ENCODE measurements around the gene CBFA2T3.

CBFA2T3 gene

GRCh38 chr16:88939245-88939971 is 37.6 kb downstream of the CBFA2T3 start:
- peak; percentile 31 for DNase-seq (ENCODE audit: low spot score)

- peak; percentile 57 for DNase-seq (ENCODE audit: low spot score)
Measured at GRCh38 chr16:88938777-88939244, 38.2 kb downstream of the CBFA2T3 start.

GRCh38 chr16:88938119-88938776 is 38.8 kb downstream of the CBFA2T3 start:
- no peak for DNase-seq (ENCODE audit: low spot score)

- DNase-seq (ENCODE audit: low spot score), result no peak
Measured at GRCh38 chr16:88937206-88937621, 39.8 kb downstream of the CBFA2T3 start.

GRCh38 chr16:88936556-88937205 is 40.3 kb downstream of the CBFA2T3 start:
- DNase-seq (ENCODE audit: low spot score), result no peak

GRCh38 chr16:88936008-88936555 is 40.9 kb downstream of the CBFA2T3 start:
- DNase-seq (ENCODE audit: low spot score), result no peak

- DNase-seq (ENCODE audit: low spot score), result no peak
Measured at GRCh38 chr16:88934066-88934667, 42.8 kb downstream of the CBFA2T3 start.

- DNase-seq (ENCODE audit: low spot score), result no peak
Measured at GRCh38 chr16:88932929-88933328, 44.1 kb downstream of the CBFA2T3 start.

GRCh38 chr16:88931936-88932335 is 45.1 kb downstream of the CBFA2T3 start:
- DNase-seq (ENCODE audit: low spot score), result no peak

- DNase-seq (ENCODE audit: low spot score), result no peak
Measured at GRCh38 chr16:88931373-88931900, 45.6 kb downstream of the CBFA2T3 start.

GRCh38 chr16:88930716-88931115 is 46.3 kb downstream of the CBFA2T3 start:
- DNase-seq (ENCODE audit: low spot score), result no peak

- DNase-seq (ENCODE audit: low spot score), result no peak
Measured at GRCh38 chr16:88929091-88929445, 47.9 kb downstream of the CBFA2T3 start.

GRCh38 chr16:88928405-88929090 is 48.5 kb downstream of the CBFA2T3 start:
- DNase-seq (ENCODE audit: low spot score), result no peak

- no peak for DNase-seq (ENCODE audit: low spot score)
Measured at GRCh38 chr16:88927661-88928060, 49.3 kb downstream of the CBFA2T3 start.

GRCh38 chr16:88927010-88927409 is 50.0 kb downstream of the CBFA2T3 start:
- DNase-seq (ENCODE audit: low spot score), result no peak

- no peak for DNase-seq (ENCODE audit: low spot score)
Measured at GRCh38 chr16:88926374-88926990, 50.5 kb downstream of the CBFA2T3 start.

- DNase-seq (ENCODE audit: low spot score), result no peak
Measured at GRCh38 chr16:88925540-88925887, 51.5 kb downstream of the CBFA2T3 start.

GRCh38 chr16:88924834-88925539 is 52.0 kb downstream of the CBFA2T3 start:
- DNase-seq (ENCODE audit: low spot score), result peak; percentile 78

- DNase-seq (ENCODE audit: low spot score), result no peak
Measured at GRCh38 chr16:88923926-88924833, 52.8 kb downstream of the CBFA2T3 start.

Data from cerebellar cortex (tissue), 1 donor.